ENCODE data around the gene NTNG1. TPM values are rescaled to one million over a fixed set of nuclear protein-coding genes. Genes with fewer than 3 reads are reported as not detected.

NTNG1 gene
- total RNA-seq, 1 donor from 2014 or later: 5.7 TPM

DNA sequence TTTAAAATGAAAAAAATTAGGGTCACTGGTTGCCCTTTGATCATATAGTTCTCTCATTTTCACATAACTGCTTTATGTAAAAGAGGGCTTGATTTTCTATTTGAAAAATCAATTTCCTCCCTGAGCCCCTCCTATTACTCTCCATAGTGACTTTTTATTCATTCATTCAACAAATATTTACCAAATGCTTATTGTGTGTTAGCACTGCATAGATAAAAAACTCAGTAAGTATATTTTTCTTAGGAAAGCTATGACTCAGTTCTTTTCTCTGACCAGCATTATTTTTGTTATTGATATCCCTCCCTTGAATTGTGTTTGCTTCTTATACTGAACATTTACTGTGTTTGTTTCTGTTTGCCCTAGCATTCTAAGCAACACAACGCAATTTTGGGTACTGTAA, 59.8 kb downstream of the NTNG1 start:
- Mint-ChIP-seq H3K4me1 (peaks cover 3% of the 10 kb centered on the region), H3K27ac (no peak overlapping the region), H3K27me3 (no peaks in the 10 kb centered on the region), H3K4me3 (no peak overlapping the region), H3K9me3 (peaks cover 5% of the 10 kb centered on the region), H3K36me3 (ENCODE audit: low read depth) (peaks cover 2% of the 10 kb centered on the region)
- DNase-seq (no peak), ATAC-seq (ENCODE audit: low read depth) (no peak)
- ChIA-PET CTCF (no interaction called here), POLR2A (no interaction called here)
- intact Hi-C loops (cut with micrococcal nuclease): no loop called here
- TF ChIP-seq, protein P1, sequence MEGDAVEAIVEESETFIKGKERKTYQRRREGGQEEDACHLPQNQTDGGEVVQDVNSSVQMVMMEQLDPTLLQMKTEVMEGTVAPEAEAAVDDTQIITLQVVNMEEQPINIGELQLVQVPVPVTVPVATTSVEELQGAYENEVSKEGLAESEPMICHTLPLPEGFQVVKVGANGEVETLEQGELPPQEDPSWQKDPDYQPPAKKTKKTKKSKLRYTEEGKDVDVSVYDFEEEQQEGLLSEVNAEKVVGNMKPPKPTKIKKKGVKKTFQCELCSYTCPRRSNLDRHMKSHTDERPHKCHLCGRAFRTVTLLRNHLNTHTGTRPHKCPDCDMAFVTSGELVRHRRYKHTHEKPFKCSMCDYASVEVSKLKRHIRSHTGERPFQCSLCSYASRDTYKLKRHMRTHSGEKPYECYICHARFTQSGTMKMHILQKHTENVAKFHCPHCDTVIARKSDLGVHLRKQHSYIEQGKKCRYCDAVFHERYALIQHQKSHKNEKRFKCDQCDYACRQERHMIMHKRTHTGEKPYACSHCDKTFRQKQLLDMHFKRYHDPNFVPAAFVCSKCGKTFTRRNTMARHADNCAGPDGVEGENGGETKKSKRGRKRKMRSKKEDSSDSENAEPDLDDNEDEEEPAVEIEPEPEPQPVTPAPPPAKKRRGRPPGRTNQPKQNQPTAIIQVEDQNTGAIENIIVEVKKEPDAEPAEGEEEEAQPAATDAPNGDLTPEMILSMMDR (IDR thresholded peaks at IDR 0.05): no peak

DNA sequence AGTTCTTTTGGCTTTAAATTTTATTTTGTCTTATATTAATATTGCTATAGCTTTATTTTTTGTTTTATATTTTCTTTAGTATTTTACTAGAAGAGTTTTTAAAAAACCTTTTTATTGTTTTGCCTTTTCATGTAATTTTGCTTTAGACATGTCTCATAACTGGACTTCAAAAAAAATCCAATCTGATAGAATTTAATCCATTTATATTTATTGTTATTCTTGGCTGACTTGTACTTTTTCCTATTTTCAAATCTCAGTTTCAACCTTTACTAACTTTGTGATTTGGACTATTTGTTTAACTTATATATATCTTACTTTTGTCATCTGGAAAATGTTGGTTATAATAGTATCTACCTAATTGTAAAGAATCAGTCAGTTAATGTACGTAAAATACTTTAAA, 61.2 kb downstream of the NTNG1 start:
- POLR2A ChIA-PET: no interaction called here
- no peak for ATAC-seq (ENCODE audit: low read depth)
- no peak for DNase-seq
- Mint-ChIP-seq H3K4me1 (peaks cover 3% of the 10 kb centered on the region), H3K4me3 (no peak overlapping the region), H3K27me3 (no peaks in the 10 kb centered on the region), H3K36me3 (ENCODE audit: low read depth) (peaks cover 2% of the 10 kb centered on the region), H3K27ac (no peak overlapping the region), H3K9me3 (peaks cover 5% of the 10 kb centered on the region)
- intact Hi-C loops (cut with micrococcal nuclease): no loop called here
- TF ChIP-seq, protein P1 (IDR thresholded peaks at IDR 0.05): no peak
- CTCF ChIA-PET: no interaction called here

DNA sequence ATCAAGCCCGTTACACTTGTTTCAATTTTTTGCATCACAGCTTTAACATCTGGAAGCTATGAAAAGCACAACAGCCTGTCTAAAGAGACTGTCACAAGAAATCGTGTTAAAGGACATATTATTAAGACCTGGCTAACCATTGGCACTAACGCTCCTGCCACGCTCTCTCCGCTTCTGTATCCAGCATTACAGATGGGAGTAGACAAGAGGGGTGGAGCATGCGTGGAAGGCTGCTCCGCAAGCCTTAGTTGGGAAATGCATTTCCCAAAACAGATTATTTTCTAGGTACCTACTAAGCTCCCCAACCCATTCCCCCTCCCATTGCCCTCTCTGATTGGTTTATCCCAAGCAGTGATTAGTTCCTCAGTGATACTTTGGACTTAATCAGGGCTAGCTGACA, 72.4 kb downstream of the NTNG1 start:
- Mint-ChIP-seq H3K36me3 (ENCODE audit: low read depth) (peaks cover 2% of the 10 kb centered on the region), H3K4me3 (no peak overlapping the region), H3K27ac (no peak overlapping the region), H3K9me3 (peaks cover 7% of the 10 kb centered on the region), H3K4me1 (no peaks in the 10 kb centered on the region), H3K27me3 (no peaks in the 10 kb centered on the region)
- ATAC-seq (ENCODE audit: low read depth) (no peak), DNase-seq (no peak)
- TF ChIP-seq, protein P1 (IDR thresholded peaks at IDR 0.05): no peak
- ChIA-PET CTCF (no interaction called here), POLR2A (no interaction called here)
- intact Hi-C loops (cut with micrococcal nuclease): no loop called here

DNA sequence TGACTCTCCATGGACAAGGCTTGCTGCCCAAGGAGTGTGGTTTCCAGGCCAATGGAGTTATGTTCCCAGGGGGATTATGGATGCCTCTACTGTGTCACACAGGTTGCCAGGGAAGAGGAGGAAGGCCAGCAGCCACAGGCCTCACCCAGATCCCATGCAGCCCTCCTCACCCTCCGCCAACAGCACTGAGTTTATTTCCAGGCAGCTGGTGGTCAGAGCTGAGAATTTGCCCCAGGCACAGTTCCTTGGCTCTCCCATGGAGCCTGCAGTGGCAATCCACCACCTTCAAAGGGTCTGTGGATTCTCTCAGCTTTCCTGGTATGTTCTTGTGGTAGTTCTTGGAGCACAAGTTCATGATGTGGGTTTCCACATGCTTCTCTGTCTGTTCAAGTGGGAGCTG, 79.2 kb downstream of the NTNG1 start:
- Mint-ChIP-seq H3K4me1 (no peaks in the 10 kb centered on the region), H3K36me3 (ENCODE audit: low read depth) (peaks cover 7% of the 10 kb centered on the region), H3K4me3 (no peak overlapping the region), H3K27ac (no peak overlapping the region), H3K9me3 (peaks cover 10% of the 10 kb centered on the region), H3K27me3 (no peaks in the 10 kb centered on the region)
- ATAC-seq (ENCODE audit: low read depth) (no peak), DNase-seq (no peak)
- intact Hi-C loops (cut with micrococcal nuclease): no loop called here
- TF ChIP-seq, protein P1 (IDR thresholded peaks at IDR 0.05): no peak
- ChIA-PET CTCF (no interaction called here), POLR2A (no interaction called here)

DNA sequence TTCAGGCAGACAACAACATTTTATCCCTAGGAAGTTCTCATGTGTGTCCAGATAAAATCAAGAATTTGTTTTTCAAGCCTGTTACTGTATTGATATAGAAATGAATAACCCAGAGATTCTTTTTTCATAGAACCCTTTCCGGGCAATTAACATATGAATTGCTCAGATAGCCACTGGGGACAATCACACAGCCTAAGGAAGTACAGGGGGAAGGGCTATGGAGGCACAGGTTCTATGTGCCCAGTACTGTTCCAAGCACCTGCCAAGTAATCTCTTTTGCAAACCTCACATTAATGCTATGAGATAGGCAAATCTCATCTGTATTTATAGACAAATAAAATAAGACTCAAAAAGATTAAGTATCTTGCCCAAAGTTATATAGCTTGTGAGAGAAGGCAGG, 84.9 kb downstream of the NTNG1 start:
- ATAC-seq (ENCODE audit: low read depth) (no peak), DNase-seq (no peak)
- H3K27me3 Mint-ChIP-seq: no peaks in the 10 kb centered on the region
- peaks cover 11% of the 10 kb centered on the region for H3K4me1 Mint-ChIP-seq
- H3K27ac Mint-ChIP-seq: no peak overlapping the region
- intact Hi-C loops (cut with micrococcal nuclease): no loop called here
- no peaks in the 10 kb centered on the region for H3K9me3 Mint-ChIP-seq
- no peak overlapping the region for H3K4me3 Mint-ChIP-seq
- ChIA-PET CTCF (no interaction called here), POLR2A (no interaction called here)
- H3K36me3 Mint-ChIP-seq (ENCODE audit: low read depth): no peaks in the 10 kb centered on the region
- TF ChIP-seq, protein P1 (IDR thresholded peaks at IDR 0.05): no peak

Data from activated B cell treated with CpG ODN at 0.5 μM for 24 hours (primary cell).